Measurements from ENCODE around the gene TSPAN3. TPM values are rescaled to one million over a fixed set of nuclear protein-coding genes. Genes with fewer than 3 reads are reported as not detected.

Gene TSPAN3
- total and polyA plus RNA-seq, 3 donors from 2014 or later = 197 to 226 (median 223) TPM

GRCh38 chr15:77097248-77097721, 26.4 kb upstream of the TSPAN3 start:
- no peaks in the 10 kb centered on the region for H3K9me3 ChIP-seq
- H3K4me1 ChIP-seq = no peaks in the 10 kb centered on the region
- TF ChIP-seq POLR2A (IDR thresholded peaks at IDR 0.05) = no peak
- TF ChIP-seq, protein P1, sequence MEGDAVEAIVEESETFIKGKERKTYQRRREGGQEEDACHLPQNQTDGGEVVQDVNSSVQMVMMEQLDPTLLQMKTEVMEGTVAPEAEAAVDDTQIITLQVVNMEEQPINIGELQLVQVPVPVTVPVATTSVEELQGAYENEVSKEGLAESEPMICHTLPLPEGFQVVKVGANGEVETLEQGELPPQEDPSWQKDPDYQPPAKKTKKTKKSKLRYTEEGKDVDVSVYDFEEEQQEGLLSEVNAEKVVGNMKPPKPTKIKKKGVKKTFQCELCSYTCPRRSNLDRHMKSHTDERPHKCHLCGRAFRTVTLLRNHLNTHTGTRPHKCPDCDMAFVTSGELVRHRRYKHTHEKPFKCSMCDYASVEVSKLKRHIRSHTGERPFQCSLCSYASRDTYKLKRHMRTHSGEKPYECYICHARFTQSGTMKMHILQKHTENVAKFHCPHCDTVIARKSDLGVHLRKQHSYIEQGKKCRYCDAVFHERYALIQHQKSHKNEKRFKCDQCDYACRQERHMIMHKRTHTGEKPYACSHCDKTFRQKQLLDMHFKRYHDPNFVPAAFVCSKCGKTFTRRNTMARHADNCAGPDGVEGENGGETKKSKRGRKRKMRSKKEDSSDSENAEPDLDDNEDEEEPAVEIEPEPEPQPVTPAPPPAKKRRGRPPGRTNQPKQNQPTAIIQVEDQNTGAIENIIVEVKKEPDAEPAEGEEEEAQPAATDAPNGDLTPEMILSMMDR (IDR thresholded peaks at IDR 0.05) = no peak
- H3K27me3 ChIP-seq = no peaks in the 10 kb centered on the region
- no peaks in the 10 kb centered on the region for H3K36me3 ChIP-seq (ENCODE audit: low read depth, missing control alignments)
- H3K27ac ChIP-seq = no peak overlapping the region
- no peak overlapping the region for H3K4me3 ChIP-seq
- no peak for DNase-seq
- 90 to 91% methylated on average over 7 of the region's 7 CpGs for WGBS, 2 donors
- intact Hi-C loops (cut with DNase I; ENCODE audit: low total_unique reads) = no loop called here

GRCh38 chr15:77096541-77096940, 25.6 kb upstream of the TSPAN3 start:
- no peaks in the 10 kb centered on the region for H3K27me3 ChIP-seq
- H3K36me3 ChIP-seq (ENCODE audit: low read depth, missing control alignments) = no peaks in the 10 kb centered on the region
- no peaks in the 10 kb centered on the region for H3K9me3 ChIP-seq
- no peak for TF ChIP-seq POLR2A (IDR thresholded peaks at IDR 0.05)
- TF ChIP-seq, protein P1 (IDR thresholded peaks at IDR 0.05) = no peak
- WGBS, 2 donors = 93 to 96% methylated on average over 7 of the region's 7 CpGs
- H3K4me3 ChIP-seq = no peak overlapping the region
- H3K27ac ChIP-seq = no peak overlapping the region
- intact Hi-C loops (cut with DNase I; ENCODE audit: low total_unique reads) = no loop called here
- no peaks in the 10 kb centered on the region for H3K4me1 ChIP-seq
- no peak for DNase-seq

GRCh38 chr15:77096138-77096537, 25.2 kb upstream of the TSPAN3 start:
- no peak for DNase-seq
- H3K36me3 ChIP-seq (ENCODE audit: low read depth, missing control alignments) = no peaks in the 10 kb centered on the region
- TF ChIP-seq, protein P1 (IDR thresholded peaks at IDR 0.05) = no peak
- TF ChIP-seq POLR2A (IDR thresholded peaks at IDR 0.05) = no peak
- no peaks in the 10 kb centered on the region for H3K4me1 ChIP-seq
- no peak overlapping the region for H3K4me3 ChIP-seq
- 83 to 90% methylated on average over 4 of the region's 4 CpGs for WGBS, 2 donors
- no peaks in the 10 kb centered on the region for H3K27me3 ChIP-seq
- intact Hi-C loops (cut with DNase I; ENCODE audit: low total_unique reads) = no loop called here
- H3K27ac ChIP-seq = no peak overlapping the region
- H3K9me3 ChIP-seq = no peaks in the 10 kb centered on the region

DNA sequence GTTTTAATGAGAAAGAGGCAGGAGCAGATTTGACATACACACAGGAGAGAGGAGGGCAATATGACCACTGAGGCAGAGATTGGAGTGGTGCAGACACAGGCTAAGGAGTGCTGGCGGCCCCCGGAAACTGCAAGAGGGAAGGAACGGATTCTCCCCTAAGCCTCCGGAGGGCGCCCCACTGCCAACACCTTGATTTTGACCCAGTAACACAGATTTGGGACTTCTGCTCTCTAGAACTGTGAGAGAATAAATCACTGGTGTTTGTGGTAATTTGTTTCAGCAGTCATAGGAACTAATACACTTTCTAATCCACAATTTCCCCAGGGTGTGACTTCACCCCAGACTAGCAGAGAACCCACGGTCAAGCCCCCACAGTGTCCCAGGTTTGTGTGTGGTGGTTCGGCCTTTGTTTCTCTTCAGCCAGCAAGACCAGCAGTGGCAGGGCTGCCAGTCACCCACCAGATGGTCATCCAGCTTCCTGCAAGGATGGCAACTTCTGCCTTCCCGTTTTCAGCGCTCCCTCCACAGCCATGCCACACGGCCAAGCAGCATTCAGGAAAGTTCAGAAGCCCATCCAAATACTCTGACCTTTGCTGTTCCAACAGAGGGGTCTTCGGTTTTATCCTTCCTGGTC, 23.6 kb upstream of the TSPAN3 start:
- WGBS, 2 donors = 78 to 92% methylated on average over 10 to 11 of the region's 11 CpGs
- Histone ChIP-seq H3K27me3 (no peaks in the 10 kb centered on the region), H3K4me1 (no peaks in the 10 kb centered on the region), H3K9me3 (no peaks in the 10 kb centered on the region), H3K4me3 (no peak overlapping the region), H3K27ac (no peak overlapping the region), H3K36me3 (ENCODE audit: low read depth, missing control alignments) (no peaks in the 10 kb centered on the region)
- intact Hi-C loops (cut with DNase I; ENCODE audit: low total_unique reads) = no loop called here
- no peak for DNase-seq
- TF ChIP-seq POLR2A (IDR thresholded peaks at IDR 0.05) = no peak
- TF ChIP-seq, protein P1 (IDR thresholded peaks at IDR 0.05) = no peak

- H3K9me3 ChIP-seq = no peaks in the 10 kb centered on the region
- no peaks in the 10 kb centered on the region for H3K4me1 ChIP-seq
- DNase-seq = no peak
- 94 to 98% methylated on average over 1 of the region's 1 CpG for WGBS, 2 donors
- H3K27me3 ChIP-seq = no peaks in the 10 kb centered on the region
- intact Hi-C loops (cut with DNase I; ENCODE audit: low total_unique reads) = no loop called here
- H3K27ac ChIP-seq = no peak overlapping the region
- no peaks in the 10 kb centered on the region for H3K36me3 ChIP-seq (ENCODE audit: low read depth, missing control alignments)
- TF ChIP-seq, protein P1 (IDR thresholded peaks at IDR 0.05) = no peak
- no peak for TF ChIP-seq POLR2A (IDR thresholded peaks at IDR 0.05)
- H3K4me3 ChIP-seq = no peak overlapping the region
Measured at GRCh38 chr15:77093436-77093835, 22.5 kb upstream of the TSPAN3 start.
